HG03442 (cell line): ENCODE data around the gene TC2N.
"Not testable (repeated sequence)": the region's sequence is repeated elsewhere in the genome, so short reads cannot be mapped to it uniquely, and the experiment has no call there.

Experiments
- ATAC-seq: cut with Tn5 transposase; IDR thresholded peaks from one replicate; pipeline ENCODE4 v1.9.1; 2021; ENCODE audit warnings: mild to moderate bottlenecking, moderate library complexity; ENCODE audit not compliant: unreplicated experiment

TC2N gene

DNA sequence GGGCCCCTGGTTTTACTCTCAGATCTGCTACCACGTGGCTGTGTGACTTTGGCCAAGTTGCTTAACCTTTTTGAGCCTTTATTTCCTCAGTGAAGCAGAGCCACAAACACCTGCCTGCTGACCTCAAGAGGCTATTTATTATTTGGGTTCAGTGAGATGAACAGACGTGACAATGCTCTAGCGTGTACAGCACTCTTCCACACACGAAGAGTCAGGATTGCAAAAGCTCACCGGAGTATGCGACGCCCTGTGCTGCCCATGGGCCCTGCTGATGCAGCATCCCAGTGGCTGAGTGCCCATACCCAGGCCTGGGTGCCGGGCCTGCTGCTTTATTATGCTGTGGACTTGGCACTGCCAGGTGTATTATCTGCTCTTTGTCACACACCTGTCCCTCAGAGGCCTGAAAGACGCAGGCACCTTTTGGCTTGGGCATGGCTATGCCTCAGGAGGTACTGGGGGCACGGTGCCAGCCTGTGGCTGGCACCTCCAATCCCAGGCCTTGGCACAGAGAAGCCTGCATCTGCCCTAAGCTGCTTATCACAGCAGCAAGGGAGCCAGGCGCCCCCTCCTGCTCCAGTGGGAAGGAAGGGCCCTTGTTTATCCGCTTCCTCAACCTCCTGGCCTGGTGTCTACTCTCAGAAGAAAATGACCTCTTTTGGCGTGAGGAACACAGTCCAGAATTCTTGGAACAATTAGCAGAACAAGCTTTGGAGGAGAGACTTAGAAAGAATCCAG, 22.3 kb upstream of the TC2N start:
- ATAC-seq, result no peak

DNA sequence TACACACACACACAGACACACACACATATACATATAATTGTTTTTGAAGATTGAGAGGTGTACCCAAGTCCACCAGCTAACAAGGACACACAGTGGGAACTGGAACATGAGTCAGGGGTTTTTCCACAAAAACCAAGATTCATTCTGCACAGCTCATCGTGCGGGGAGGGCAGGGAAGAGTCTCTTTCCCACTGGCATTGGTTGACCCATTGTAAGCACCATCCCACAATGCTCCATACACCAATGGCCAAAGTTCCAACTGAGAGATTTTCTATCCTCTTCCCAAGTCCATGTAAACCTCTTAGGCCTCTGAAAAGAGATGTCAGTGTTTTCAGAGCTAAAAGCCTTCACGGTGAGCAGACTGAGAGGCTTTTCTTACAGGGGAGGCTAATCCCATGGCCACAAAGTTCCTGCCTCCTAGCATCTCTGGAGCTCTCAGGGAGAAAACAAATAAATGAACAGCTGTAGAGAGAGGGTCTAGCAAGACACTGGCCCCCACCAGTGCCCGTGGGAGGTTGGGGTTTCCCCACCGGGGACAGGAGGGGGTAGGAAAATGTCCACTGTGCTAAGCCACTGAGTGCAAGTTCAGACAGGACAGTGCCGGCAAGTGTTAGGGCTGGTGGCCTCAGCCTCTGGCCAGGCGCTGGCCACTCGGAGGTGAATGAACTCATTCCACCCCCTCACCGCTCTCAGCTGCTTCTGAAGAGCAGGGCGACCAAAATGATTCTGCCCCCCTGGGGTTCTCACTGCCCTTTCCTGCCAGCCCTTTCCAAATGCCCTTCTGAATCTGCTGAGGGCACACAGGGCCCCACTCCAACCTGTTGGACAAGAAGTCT, 21.5 kb upstream of the TC2N start:
- no peak for ATAC-seq

DNA sequence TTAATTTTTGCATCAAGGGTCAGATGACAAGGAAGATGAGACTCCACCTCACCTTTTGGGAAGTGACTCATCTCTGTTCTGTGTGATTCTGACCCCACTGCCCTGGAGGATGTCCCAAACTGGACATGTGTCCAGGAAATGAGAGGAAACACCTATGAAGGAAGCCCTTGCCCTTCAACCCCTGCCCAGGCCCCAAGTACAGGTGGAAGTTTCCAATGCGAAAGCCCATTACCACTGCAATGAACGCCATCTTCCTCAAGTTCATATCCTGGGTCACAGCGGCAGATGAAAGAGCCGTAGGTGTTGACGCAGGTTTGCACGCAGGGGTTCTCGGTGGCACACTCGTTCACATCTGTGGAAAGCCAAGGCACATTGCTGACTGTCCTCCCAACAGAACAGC, 19.6 kb upstream of the TC2N start:
- no peak for ATAC-seq

DNA sequence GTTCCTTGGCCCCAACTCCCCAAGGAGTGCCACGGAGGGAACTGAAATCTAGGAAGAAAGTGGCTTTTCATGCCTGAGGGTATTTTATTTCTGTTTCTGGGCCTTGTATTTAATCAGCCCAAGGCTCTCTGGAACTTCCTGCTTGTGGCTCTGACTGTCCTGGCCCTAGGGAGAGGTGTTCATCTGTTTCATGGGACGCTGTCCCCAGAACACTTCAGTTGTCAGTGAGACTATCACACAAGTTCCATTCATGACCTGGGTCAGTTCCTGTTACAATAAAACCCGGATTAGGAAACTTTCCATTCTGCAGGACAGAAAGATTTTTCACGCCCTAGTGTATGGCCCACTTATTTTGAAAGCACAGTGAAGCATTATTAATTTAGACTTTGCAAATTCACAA, 18.5 kb upstream of the TC2N start:
- no peak for ATAC-seq

DNA sequence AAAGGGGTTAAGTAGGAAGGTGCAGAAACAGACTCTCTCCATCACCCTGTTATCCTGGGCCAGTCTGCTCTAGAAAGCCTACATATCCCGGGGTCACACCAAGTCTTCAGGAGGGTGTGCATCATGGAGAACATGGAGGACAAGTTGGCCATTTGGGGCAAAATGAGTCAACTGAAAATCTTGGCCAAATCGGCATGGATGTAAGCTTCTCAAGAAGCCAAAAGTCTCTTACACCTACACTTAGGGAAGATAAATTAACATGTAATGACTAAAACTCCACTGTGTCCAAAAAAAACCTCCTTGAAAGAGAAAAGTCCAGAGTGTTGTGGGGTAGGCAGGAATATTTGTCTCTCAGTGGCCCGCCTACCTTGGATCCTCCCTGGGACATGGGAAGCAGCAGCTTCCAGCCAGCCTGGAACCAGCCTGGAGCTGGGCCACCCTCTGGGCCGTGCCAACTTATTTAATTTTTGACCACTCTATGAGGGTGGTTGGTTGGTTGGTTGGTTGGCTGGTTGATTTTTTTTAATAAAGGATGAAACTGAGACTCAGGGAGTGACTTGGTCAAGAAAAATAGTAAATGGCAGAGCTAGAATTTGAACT, 17.9 kb upstream of the TC2N start:
- ATAC-seq, result no peak

DNA sequence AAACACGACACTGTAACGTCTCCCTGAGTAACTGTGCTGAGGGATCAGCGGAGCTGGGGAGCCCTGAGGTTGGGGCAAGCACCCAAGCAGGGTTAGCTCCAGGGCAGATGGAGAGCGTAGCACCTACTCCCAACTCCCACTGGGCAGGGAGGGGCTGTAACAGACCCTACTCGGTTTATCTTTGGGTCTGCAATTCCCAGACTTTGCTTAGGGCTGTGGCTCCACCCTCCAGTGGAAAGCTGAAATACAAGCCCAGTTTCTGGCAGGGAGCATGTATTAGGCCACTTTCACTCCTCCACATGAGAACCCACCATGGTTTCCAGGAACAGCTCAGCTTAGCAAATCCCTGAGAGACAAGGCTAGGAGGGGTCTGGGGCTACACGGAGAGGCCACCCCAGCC, 17.3 kb upstream of the TC2N start:
- ATAC-seq, result no peak

DNA sequence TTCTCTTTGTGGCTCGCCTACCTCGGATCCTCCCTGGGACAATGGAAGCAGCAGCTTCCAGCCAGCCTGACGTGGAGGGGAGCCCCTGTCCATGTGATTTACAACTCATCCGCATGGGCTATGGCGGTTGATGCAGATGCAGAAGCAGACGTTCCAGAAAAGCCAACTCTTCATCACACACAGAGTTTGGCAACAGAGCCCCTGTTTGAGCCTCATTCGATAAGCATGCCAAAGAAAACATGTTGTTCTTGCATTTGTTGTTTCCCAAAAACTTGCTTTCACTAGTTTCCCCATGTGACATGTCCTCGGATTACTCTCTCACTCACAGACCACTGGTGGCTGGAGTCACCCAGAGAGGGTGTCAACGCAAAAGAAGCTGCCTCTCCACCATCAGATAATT, 16.4 kb upstream of the TC2N start:
- no peak for ATAC-seq

DNA sequence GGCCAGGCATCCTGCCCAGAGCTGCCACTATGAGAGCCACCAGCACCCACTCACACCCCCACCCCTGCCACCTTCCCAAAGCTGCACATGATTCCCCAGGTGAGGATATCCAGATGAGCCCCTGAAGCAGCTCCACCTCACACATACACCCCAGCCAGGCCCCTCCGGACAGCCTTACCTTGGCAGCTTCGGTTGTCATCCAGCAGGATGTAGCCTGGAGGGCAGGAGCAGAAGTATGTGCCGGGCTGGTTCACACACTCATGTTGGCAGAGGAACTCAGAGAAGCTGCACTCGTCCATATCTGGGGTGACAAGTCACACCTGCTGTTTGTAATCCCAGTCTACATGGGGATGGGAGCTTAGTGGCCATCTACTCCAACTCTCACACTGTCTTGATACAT, 15.4 kb upstream of the TC2N start:
- ATAC-seq, result no peak

DNA sequence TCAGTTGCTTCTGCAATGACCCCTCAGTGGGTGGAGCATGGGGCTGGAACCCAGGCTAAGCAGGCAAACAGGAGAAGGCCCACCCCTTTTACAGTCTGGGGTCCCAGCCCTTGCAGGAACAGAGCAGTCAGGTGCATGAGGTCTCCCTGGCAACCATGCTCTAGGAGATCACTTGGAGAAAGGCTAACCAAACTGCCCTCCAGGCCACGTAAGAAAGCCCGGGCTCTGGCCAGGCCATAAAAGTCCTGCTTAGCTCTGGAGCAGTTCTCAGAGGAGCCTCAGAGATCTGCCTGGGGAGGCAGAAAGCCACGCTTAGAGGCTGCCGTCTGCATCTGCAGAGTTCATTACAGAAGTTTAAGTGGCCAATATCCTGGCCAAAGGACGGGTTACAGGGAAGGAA, 15.0 kb upstream of the TC2N start:
- no peak for ATAC-seq

DNA sequence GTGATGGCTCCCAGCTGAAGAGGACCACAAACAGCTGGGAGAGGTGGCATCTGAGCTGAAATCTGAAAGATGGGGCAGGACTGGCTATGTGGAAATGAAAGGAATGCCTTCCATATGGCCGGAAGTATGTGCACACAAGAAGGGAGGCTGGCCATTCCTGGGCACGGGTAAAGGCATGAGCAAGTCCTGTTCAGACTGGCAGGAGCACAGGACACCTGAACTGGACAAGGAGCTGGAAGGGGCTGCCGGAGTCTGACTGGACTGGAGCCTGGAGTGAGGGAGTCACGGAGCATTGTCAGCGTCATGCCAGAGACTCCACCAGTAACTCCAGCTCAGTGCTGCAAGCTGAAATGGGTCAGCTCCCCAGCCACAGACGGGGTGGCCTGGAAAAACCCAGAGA, 11.9 kb upstream of the TC2N start:
- no peak for ATAC-seq

DNA sequence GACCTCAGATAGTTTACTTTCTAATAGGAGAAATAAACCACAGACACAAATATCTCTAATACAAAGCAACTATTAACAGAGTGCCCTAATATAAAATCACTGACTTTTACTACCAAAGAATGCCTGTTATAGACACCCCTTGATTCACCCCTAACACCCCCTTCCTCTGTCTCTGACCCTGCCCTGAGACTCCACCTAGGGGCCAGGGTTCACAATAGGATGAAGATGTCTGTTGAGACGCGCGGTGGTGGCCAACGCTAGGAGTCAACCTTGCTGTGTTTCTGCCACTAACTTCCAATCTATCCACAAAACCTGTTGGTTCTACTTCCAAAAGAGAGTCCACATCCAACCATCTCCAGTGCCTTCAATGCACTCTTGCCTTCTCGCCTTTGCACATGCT, 10.9 kb upstream of the TC2N start:
- no peak for ATAC-seq

DNA sequence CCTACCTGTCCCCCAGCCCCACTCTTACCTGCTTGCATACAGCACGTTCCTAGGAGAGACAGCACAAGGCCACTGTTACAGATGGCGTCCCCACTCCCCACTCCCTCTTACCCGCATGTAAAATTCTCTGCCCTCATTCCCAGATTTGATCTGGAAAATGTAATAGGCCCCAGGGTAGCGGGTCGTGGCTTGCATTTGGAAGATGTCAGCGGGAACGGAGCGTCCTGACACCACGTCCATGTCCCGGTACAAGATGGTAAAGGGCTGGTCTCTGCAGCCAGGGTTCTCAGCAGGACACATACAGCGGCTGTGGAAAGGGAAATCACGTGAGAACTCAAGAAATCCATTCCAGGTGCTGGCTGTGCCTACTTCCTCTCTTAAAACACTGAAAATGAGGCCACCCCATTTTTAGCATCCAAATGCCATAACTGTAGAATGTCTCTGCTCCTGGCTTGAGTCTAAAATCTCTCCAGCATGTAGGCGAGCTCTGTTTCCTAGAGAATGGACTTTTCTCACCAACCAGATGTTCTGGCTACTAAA, 10.1 kb upstream of the TC2N start:
- ATAC-seq, result no peak

DNA sequence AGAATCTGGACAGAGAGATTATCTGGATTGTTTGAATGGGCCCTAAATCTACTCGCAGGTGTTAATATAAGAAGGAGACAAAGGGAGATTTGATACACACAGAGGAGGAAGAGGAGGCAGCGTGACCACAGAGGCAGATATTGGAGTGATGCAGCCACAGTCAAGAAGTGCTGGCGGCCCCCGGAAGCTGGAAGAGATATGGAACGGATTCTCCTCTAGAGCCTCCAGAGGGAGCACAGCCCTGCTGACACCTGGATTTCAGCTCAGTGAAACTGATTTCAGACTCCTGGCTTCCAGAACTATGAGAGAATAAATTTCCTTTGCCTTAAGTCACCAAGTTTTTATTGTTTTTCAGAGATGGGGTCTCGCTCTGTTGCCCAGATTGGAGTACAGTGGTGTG, 9.2 kb upstream of the TC2N start:
- ATAC-seq, result no peak

DNA sequence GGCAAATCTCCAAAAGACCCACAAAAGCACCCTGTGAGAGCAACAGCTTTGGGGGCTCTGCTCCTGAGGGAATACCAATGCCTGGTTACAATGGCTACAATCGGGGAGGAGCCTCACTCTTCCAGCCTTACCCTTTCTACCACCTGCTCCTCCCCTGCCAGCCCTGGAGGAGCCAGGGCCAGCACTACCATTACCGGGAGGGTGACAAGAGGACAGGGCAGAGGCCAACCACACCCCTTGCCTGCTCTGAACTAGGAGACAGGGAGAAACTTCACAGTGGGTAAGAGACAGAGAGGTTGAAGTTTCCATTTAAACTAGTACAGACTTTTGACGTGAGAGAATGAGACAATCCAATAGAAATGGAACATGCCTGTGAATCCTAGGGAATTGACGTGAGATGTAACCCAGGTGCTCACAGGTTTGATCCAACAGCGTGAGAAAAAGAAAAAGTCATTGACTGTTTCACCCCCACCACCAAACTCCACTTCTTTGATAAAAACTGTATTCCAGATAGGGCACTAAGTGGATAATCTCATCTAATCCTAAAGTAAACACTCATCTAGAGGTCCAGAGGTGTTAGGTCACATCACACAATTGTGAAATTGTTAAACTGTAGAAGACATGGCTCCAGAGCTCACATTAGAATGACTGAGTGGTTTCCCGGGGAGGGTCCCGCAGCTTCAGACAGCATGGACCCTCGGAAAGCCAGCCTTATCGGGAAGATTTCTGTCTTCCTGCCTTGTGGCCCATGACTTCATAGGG, 8.4 kb upstream of the TC2N start:
- ATAC-seq, result no peak

DNA sequence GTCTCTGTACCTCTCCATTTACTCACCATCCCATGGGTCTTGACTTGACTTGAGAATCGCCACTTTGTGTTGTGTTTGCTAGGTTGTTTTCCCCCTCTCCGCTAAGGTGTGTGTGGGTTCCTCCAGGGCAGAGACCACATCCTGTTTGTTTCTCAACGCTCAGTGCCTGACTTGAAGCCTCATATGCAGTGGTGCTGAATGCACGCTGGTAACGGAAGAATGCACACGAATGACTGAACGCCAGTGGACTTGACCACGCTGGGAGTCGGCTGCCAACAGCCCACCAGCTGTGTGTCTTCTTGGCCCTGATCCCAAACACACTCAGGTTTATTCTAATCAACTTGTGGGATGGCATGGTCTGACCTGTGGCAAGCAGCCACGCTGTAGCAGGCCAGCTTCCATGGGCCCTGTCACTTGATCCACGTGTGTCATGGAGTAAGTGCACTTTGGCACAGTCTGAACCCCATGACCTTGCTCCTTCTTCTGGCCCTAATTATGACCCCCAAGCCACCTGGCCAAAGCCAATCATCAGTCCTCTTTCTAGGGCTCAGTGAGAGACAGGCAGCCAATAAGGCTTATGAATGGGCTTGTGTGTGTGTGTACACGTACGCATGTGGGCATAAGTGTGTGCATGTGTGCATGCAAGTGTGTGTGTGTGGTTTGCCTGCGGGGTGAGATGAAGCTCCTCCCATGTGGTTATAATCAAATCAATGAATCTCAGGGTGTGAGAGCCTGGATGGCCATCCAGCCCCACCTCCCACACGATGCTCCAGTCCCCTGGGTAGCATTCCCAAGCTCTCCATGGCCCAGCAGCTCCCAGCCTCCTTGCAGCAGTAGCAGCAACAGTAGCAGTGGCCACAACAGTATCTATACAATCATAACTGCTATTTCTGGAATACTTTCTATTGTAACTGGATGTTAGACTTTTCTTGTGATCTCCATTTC, 6.4 kb upstream of the TC2N start:
- peak; percentile 82 for ATAC-seq

DNA sequence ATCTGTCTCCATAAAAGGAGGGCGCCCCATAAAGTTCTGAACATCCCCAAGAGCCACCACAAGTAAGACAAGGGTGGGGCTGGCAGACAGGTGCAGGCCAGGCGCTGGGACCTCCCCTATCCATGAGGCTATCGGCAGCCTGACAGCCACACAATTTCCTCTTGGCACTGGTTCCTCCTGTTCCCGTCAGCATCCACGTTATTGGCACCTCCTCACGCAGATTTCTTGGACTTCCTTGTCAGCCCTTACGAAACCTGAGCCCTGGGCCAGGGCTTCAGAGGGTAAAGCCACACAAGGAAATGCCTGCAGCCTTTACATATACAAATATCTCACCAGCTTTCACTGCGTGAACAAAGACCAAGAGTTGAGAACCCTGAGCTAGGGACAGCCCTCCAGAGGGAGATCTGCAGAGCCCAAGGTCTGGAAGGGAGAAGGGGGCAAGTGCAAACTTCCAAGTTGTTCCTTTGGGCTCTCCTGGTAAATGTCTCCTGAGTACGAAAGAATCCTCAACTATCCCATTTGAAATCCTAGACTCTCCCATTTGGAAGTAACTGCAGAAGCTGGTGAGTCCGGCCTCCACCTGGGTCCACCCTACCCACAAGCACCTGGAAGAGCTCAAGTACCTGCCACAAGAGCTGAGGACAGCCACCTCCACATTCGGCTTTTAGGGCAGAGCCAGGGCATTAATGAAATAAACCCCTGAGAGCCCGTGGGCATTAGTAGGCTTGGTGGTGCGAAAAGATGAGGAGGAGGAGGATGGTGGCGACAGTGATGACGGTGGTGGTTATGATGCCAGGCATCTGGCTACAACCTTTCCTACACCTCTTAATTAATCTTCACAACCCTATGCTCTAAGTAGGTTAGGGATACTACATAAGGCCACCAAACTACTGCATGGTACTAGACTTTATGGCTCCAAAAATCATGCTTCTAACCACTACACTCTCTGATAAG, 5.5 kb upstream of the TC2N start:
- ATAC-seq, result no peak

DNA sequence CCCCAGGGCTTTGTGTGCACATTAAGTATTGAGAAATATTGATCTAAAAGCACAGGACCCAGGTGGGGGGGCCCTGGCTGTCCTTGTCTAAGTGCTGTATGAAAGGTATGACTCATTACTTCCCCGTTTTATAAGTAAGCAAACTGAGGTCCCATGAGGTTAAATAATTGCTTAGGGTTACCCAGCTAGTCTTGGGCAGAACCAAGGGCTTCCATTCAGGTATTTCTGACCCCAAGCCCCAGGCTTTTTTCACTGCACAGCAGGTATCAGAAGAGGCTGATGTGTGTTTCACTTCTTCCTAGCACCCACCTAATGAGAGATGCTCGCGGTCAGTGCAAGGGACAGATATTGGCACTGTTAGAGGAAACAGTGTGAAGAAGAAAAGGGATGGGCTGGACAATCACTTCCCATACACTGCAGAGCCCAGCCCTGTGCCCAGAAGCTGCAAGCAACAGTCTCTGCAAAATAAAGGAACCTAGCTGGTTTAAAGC, 4.7 kb upstream of the TC2N start:
- ATAC-seq, result peak; percentile 39

DNA sequence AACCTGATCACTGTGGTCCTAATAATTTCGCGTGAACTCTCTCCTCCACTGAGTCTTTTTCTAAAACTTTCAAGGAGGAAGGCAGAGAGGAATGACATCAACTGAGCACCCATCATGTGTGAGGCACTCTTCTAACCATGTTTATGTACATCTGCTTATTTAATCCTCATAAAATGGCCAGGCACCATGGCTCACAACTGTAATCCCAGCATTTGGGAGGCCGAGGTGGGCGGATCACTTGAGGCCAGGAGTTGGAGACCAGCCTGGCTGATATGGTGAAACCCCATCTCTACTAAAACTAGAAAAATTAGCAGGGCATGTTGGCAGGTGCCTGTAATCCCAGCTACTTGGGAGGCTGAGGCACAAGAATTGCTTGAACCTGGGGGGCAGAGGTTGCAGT, 4.1 kb upstream of the TC2N start:
- ATAC-seq, result not testable (repeated sequence)

DNA sequence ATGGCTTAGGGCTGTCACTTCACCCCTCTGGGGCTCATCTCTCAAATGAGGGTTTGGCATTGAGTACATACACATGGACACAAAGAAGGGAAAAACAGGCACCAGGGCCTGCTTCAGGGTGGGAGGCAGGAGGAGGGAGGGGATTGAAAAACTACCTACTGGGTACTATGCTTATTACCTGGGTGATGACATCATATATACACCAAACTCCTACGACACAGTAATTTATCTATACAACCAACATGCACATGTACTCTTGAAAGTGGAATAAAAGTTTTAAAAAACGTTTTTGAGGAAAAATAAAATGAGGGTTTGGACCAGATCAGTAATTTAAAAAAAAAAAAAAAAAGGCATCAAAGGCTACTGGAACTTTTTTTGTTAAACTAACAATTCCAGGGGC, 3.6 kb upstream of the TC2N start:
- ATAC-seq, result no peak
